GM21381 (cell line): Measurements from ENCODE around the gene RFX7.

ENCODE experiments used
- ATAC-seq: cut with Tn5 transposase; IDR thresholded peaks from one replicate; pipeline ENCODE4 v1.9.1; 2021; ENCODE audit warnings: mild to moderate bottlenecking, moderate library complexity; ENCODE audit not compliant: unreplicated experiment

Gene RFX7

DNA sequence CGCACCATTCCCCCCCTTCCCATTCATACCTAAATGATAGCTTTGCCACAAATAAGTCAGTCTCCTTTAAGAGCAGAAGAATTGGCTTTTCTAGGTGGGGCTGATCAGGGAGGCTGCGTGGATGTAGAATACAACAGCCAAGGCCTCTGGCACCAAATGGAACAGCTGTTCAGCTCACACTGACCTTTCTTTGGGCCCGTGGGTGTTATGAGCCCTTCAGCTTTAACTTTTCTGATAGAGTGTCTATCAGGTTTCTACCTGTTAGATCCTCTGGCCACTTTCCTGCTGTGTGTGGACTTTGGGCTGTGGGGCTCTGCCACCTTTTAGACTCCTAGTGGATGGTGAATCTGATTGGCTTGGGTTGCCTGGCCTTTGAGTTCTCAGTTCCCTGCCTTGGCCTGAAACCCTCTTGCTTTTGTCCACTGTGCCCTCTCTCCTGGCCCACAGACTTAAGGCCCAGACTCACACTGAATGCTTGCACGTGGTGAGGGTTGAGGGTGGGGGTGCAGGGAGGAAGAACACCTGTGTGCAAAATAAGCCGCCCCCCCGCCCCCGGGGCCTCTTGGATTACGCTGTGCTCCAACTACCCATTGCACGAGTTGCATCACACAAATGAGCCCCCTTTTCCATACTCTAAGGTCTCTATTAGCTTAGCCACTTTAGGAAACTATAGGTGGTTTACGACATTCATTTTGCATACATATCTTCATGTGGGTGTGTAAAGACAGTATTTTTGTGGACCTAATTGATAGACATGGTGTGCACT is 1.3 kb upstream of the RFX7 start:
- ATAC-seq: no peak

- no peak for ATAC-seq
Observed at GRCh38 chr15:56244038-56244810, 545 bp upstream of the RFX7 start.

DNA sequence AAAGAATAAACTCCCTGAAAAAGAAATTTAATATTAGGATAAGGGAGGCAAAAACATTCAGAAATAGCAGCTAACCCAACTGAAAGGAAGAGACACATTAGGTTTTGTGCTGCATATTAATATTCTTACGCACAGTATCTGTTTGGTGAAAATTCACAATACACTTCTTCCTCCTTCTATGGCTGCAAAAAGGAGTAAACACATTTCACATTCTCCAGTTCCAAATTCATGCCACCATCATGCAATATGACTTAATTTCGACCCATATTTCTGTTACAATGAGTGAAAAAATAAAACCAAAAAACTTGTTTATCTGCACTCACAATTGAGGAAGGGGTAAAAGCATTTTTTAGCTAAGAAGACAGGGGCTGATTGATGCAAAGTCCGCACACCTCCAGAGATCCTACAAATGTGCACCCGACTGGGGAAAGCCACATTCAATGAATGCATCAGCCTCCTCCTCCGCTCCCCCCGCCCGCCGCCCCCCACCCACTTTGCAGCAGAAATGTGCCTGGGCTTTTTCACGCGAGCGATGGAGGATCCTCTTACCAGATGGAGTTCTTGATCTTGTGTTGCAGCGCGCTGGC is 1.0 kb downstream of the RFX7 start:
- no peak for ATAC-seq

GRCh38 chr15:56241374-56242105 is 2.1 kb downstream of the RFX7 start:
- no peak for ATAC-seq

- no peak for ATAC-seq
Observed at GRCh38 chr15:56240390-56240789, 3.3 kb downstream of the RFX7 start.

GRCh38 chr15:56236197-56236596 is 7.5 kb downstream of the RFX7 start:
- ATAC-seq: no peak

DNA sequence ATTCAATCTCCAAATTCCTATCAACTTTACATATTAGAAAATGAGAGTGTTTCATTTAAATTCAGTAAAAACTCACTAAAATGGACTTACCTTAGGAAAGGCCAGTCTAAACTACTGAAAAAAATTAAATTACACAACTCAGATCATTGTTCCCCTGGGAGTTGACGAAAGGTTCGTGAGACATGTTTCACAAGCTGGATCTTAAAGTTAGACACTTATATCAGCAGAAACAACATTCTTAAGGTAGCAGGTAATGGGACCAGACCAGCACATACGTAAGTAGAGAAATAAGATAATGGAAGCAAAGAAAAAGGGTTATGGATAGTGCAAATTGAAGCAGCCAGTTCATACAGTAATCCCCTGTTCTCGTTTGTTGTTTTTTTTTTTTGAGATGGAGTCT is 8.9 kb downstream of the RFX7 start:
- no peak for ATAC-seq

DNA sequence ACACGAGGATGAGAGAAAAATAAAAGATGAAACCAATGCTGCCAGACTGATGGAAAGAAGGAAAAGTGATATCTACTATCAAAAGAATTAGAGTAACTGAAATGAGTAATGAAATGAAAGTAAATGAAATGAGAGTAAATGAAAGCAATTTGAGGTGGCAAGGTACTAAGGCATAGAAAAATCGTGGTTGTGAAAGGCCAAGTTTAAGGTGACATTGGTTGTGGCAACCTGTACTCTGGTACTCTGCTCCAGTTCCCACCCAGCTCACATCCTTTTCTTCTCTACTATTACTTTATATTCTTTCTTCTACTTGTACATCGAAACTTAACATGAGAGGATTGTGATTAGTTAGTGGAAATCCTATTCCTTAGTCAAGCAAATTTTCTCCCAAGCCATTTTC is 10.1 kb downstream of the RFX7 start:
- ATAC-seq: no peak

DNA sequence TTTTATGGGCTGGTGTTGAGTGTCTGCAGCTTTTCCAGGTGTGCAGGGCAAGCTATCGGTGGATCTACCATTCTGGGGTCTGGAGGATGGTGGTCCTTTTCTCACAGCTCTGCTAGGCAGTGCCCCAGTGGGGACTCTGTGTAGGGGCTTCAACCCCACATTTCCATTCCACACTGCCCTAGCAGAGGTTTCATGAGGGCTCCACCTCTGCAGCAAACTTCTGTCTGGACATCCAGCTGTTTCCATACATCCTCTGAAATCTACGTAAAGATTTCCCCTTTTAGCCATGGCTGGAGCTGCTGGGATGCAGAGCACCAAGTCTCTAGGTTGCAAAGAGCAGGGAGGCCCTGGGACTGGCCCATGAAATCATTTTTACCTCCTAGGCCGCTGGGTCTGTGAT is 11.6 kb downstream of the RFX7 start:
- no peak for ATAC-seq

- ATAC-seq: no peak
Observed at GRCh38 chr15:56228854-56229253, 14.8 kb downstream of the RFX7 start.

DNA sequence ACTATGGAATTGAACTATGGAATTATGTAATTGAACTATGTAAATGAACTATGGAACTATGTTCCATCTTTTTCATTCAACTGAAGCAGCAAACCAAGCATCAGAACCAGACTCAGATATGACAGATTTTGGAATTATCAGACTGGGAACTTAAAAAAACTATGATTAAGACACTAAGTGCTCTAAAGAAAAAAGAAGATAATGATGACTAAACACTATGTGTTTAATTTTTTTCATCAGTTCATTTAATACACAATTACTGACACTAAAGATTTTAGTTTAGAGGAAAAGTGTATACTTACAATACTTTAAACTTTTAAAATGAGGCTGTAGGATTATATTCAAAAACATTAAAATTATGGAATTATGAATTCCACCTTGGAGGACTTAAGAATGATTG is 15.3 kb downstream of the RFX7 start:
- no peak for ATAC-seq

DNA sequence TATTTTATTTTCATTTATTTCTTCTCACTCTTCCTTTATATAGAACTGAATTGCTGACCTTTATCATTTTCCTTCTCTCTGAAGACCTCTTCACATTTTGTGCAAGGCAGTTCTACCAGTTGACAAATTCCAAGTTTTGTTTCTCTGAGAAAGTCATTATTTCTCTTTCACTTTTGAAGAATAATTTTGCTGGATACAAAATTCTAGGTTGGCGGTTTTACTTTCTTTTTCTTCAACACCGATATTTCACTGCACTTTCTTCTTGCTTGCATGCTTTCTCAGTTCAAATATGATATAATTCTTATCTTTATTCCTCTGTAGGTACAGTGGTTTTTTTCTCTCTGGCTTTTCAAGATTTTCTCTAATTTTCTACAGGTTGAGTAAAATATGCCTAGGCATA is 15.9 kb downstream of the RFX7 start:
- no peak for ATAC-seq

GRCh38 chr15:56227306-56227705 is 16.4 kb downstream of the RFX7 start:
- no peak for ATAC-seq

- ATAC-seq: no peak
Observed at GRCh38 chr15:56225520-56225919, 18.2 kb downstream of the RFX7 start.

DNA sequence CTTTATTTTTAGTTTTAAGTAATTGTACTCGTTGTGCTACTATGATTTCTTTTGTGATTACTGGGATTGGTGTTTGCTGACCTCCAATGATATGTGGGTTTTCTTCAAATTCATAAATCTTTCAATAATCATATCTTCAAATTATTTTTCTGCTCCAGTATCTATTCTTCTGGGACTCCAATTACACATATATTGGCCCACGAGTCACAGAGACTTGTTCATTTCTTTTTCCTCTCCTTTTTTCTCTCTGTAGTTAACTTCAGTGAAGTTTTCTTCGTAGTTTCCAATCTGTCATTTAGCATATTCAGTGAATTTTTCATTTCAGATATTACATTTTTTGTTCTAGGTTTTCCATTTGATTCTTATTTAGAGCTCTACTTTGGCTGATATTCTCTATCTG is 21.4 kb downstream of the RFX7 start:
- no peak for ATAC-seq

GRCh38 chr15:56217341-56217740 is 26.3 kb downstream of the RFX7 start:
- ATAC-seq: no peak

GRCh38 chr15:56215769-56216168 is 27.9 kb downstream of the RFX7 start:
- ATAC-seq: no peak

- no peak for ATAC-seq
Observed at GRCh38 chr15:56211960-56212550, 31.6 kb downstream of the RFX7 start.

DNA sequence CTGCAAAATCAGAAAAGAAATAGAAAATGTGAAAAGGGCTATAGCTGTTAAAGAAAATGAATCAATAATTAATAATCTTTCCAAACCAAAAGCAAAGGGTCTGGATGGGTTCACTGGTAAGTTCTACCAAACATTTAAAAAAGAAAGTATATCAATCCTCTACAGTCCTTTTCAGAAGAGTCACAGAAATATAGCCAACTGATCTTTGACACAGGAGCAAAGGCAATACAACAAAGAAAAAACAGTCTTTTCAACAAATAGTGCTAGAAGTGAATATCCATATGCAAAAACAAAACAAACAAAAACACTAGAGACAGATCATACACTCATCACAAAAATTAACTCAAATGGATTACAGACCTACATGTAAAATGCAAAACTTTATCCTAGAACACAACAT is 32.6 kb downstream of the RFX7 start:
- no peak for ATAC-seq

GRCh38 chr15:56208641-56209155 is 35.0 kb downstream of the RFX7 start:
- ATAC-seq: no peak

DNA sequence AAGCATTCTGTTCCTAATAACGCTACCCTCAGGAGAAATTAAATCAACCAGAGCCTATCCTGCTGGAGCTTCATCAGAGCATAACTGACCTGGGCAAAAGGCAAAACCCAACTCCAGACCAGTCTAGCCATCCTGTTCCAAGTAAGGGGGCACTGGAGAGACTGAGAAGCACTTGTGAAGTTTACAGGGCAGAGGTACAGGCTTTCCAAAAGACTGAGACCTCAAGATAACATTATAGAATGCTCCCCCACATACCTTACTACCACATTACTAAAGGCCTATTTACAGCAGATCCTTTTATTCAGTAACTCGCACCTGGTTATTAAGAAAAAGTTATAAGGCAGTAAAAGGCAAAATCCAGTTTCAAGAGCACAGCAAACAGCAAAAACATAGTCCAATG is 35.5 kb downstream of the RFX7 start:
- ATAC-seq: no peak
